Measurements from ENCODE around the gene SPATS1. TPM values are rescaled to one million over a fixed set of nuclear protein-coding genes. Genes with fewer than 3 reads are reported as not detected.

Gene SPATS1, protein sequence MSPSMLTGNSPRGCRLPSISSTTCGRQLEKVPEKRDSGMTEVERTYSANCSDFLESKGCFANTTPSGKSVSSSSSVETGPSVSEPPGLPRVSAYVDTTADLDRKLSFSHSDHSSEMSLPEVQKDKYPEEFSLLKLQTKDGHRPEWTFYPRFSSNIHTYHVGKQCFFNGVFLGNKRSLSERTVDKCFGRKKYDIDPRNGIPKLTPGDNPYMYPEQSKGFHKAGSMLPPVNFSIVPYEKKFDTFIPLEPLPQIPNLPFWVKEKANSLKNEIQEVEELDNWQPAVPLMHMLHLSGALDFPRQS
- total RNA-seq: not detected

GRCh38 chr6:44342489-44342888 is at the start of gene SPATS1:
SPATS1 (plus strand) TSS chr6:44342650; CDS start chr6:44343096, 446 bp downstream.
- no peaks in the 10 kb centered on the region for H3K4me1 Mint-ChIP-seq (ENCODE audit: low read depth)
- DNase-seq: no peak
- ATAC-seq: no peak
- H3K9me3 Mint-ChIP-seq: no peaks in the 10 kb centered on the region
- no peak within 1 kb of the TSS for H3K4me3 Mint-ChIP-seq
- no peaks in the 10 kb centered on the region for H3K36me3 Mint-ChIP-seq (ENCODE audit: insufficient read depth)
- peaks cover 57% of the 10 kb centered on the region for H3K27me3 Mint-ChIP-seq (ENCODE audit: low read depth)

GRCh38 chr6:44292661-44293365 is 49.6 kb upstream of the SPATS1 start:
- H3K9me3 Mint-ChIP-seq: no peaks in the 10 kb centered on the region
- DNase-seq (no peak), ATAC-seq (no peak)
- H3K4me3 Mint-ChIP-seq: no peak overlapping the region
- peaks cover 6% of the 10 kb centered on the region for H3K4me1 Mint-ChIP-seq (ENCODE audit: low read depth)
- H3K27me3 Mint-ChIP-seq (ENCODE audit: low read depth): peaks cover 69% of the 10 kb centered on the region
- no peaks in the 10 kb centered on the region for H3K36me3 Mint-ChIP-seq (ENCODE audit: insufficient read depth)

DNA sequence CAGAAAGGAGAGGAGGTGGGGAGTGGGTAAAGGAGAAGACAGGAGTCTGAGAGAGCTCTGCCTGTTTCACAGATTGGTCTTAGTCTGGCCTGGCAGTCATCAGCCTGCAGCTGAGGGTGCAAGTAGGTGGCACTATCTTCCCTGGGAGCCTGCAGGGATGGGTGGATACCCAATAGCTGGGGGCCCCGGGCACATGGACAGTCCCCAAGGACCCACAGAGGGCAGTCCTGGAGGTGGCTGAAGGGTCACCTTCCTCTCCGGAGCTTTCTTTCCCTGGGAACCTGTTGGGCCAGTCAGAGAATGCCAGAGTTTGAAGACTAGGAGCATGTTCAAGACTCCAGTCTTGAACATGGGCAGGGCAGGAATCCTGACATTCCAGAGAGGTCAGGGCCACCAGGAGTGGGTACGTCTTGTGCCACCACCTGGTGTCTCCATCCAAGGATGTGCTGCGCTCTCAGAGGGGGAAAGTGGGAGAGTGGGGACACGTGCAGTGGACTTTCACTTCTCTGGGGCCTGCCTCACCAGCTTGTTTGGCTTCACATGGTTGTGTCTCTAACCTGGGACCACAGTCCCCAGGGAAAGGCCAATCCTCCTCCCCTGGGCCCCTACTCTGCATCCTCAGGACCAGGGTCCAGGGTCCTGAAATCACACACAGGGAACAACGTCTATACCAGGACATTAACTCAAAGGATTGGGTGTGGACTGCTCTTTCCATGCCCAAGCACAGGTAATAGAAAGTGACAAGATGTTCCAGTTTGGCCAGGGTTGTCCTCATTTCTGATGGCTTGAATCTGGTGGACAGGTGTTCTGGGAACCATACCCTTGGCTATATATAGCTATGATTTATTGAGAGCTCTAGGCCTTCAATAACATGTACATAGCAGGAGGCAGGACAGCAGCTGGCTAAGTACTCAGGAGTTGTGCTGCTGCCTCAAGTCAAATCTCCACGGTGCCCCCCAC is 47.3 kb upstream of the SPATS1 start:
- Mint-ChIP-seq H3K36me3 (ENCODE audit: insufficient read depth) (peaks cover under 1% of the 10 kb centered on the region), H3K27me3 (ENCODE audit: low read depth) (peaks cover 56% of the 10 kb centered on the region), H3K9me3 (no peaks in the 10 kb centered on the region), H3K4me3 (no peak overlapping the region), H3K4me1 (ENCODE audit: low read depth) (peaks cover 10% of the 10 kb centered on the region)
- ATAC-seq (no peak), DNase-seq (no peak)

GRCh38 chr6:44297063-44298038 is 45.1 kb upstream of the SPATS1 start:
- Mint-ChIP-seq H3K27me3 (ENCODE audit: low read depth) (peaks cover 38% of the 10 kb centered on the region), H3K4me1 (ENCODE audit: low read depth) (peaks cover 10% of the 10 kb centered on the region), H3K9me3 (no peaks in the 10 kb centered on the region), H3K4me3 (peak overlapping the region; percentile 46), H3K36me3 (ENCODE audit: insufficient read depth) (peaks cover 17% of the 10 kb centered on the region)
- DNase-seq: peak; percentile 34
- peak; percentile 87 to 89 for ATAC-seq

DNA sequence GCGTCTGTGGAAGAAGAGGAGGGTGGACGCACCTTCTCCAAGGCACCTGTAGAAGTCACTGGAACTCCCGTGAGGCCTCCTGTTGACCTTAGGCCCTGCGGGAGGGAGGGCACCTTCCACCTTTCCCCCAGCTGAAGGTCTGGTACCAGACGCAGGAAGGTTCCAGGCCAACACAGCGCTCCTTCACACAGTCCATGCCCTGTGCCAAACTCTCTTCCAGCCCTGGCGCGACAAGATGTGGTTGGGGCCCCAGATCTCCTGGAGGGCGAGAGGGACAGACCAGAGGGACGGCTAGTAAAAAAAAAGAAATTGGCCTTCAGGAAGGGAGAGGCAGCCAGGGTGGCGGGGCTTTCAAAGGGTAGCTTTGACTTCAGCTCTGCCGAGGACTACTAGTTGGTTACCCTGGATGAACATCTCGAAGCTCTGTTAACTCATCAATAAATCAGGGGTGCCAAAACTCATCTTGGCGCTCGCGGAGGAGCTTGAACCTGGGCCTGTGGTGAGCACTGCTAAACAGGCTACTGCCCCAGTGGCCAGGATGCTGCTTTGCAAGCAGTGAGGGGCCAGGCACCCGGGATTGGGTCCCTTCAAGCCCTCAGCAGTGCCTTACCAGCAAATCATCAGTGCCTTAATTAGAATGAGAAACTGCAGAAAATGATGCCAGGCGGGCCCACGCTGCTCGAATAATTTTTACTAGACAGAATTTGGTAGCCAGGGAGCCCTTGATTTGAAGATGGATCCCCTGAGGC is 44.2 kb upstream of the SPATS1 start:
- H3K4me3 Mint-ChIP-seq: peak overlapping the region; percentile 43
- no peak for DNase-seq
- ATAC-seq: no peak
- no peaks in the 10 kb centered on the region for H3K9me3 Mint-ChIP-seq
- H3K36me3 Mint-ChIP-seq (ENCODE audit: insufficient read depth): peaks cover 17% of the 10 kb centered on the region
- H3K4me1 Mint-ChIP-seq (ENCODE audit: low read depth): peaks cover 10% of the 10 kb centered on the region
- H3K27me3 Mint-ChIP-seq (ENCODE audit: low read depth): peaks cover 34% of the 10 kb centered on the region

GRCh38 chr6:44298864-44299263 is 43.6 kb upstream of the SPATS1 start:
- H3K4me3 Mint-ChIP-seq: no peak overlapping the region
- H3K9me3 Mint-ChIP-seq: no peaks in the 10 kb centered on the region
- DNase-seq: no peak
- peaks cover 28% of the 10 kb centered on the region for H3K27me3 Mint-ChIP-seq (ENCODE audit: low read depth)
- ATAC-seq: no peak
- peaks cover 10% of the 10 kb centered on the region for H3K4me1 Mint-ChIP-seq (ENCODE audit: low read depth)
- peaks cover 22% of the 10 kb centered on the region for H3K36me3 Mint-ChIP-seq (ENCODE audit: insufficient read depth)

- no peak for ATAC-seq
- Mint-ChIP-seq H3K4me3 (no peak overlapping the region), H3K9me3 (no peaks in the 10 kb centered on the region), H3K36me3 (ENCODE audit: insufficient read depth) (peaks cover 24% of the 10 kb centered on the region), H3K4me1 (ENCODE audit: low read depth) (peaks cover 10% of the 10 kb centered on the region), H3K27me3 (ENCODE audit: low read depth) (peaks cover 16% of the 10 kb centered on the region)
- DNase-seq: no peak
Measured at GRCh38 chr6:44300292-44300823, 42.1 kb upstream of the SPATS1 start.

DNA sequence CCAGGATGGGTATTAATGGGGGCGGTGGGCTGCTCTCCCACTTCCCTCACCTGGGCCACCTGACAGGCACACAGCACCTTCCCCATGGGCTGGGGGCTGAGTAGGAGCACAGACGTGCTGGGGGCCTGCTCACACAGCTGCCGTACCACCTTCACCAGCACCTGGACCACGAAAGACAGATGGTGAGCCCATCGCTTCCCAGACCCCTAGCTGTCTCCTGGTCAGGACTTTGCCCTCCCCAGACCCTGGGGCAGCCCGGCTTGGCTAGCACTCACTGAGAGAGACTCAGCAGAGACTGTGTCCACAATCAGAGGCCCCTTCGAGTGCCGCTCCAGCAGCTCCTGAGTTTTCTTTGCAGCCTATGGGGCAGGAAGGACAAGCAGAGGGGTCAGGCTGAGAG is 41.3 kb upstream of the SPATS1 start:
- H3K36me3 Mint-ChIP-seq (ENCODE audit: insufficient read depth): peaks cover 30% of the 10 kb centered on the region
- peaks cover 11% of the 10 kb centered on the region for H3K27me3 Mint-ChIP-seq (ENCODE audit: low read depth)
- no peak for ATAC-seq
- no peaks in the 10 kb centered on the region for H3K9me3 Mint-ChIP-seq
- DNase-seq: no peak
- no peak overlapping the region for H3K4me3 Mint-ChIP-seq
- H3K4me1 Mint-ChIP-seq (ENCODE audit: low read depth): peaks cover 10% of the 10 kb centered on the region

- peaks cover 2% of the 10 kb centered on the region for H3K27me3 Mint-ChIP-seq (ENCODE audit: low read depth)
- no peak for ATAC-seq
- no peak for DNase-seq
- H3K9me3 Mint-ChIP-seq: no peaks in the 10 kb centered on the region
- H3K4me1 Mint-ChIP-seq (ENCODE audit: low read depth): peaks cover 8% of the 10 kb centered on the region
- peaks cover 30% of the 10 kb centered on the region for H3K36me3 Mint-ChIP-seq (ENCODE audit: insufficient read depth)
- H3K4me3 Mint-ChIP-seq: no peak overlapping the region
Measured at GRCh38 chr6:44301782-44302564, 40.5 kb upstream of the SPATS1 start.

GRCh38 chr6:44302856-44303255 is 39.6 kb upstream of the SPATS1 start:
- H3K4me1 Mint-ChIP-seq (ENCODE audit: low read depth): peaks cover 4% of the 10 kb centered on the region
- ATAC-seq: no peak
- H3K36me3 Mint-ChIP-seq (ENCODE audit: insufficient read depth): peaks cover 33% of the 10 kb centered on the region

GRCh38 chr6:44303842-44304241 is 38.6 kb upstream of the SPATS1 start:
- Mint-ChIP-seq H3K4me1 (ENCODE audit: low read depth) (no peaks in the 10 kb centered on the region), H3K4me3 (no peak overlapping the region), H3K27me3 (ENCODE audit: low read depth) (no peaks in the 10 kb centered on the region), H3K36me3 (ENCODE audit: insufficient read depth) (peaks cover 38% of the 10 kb centered on the region), H3K9me3 (no peaks in the 10 kb centered on the region)
- ATAC-seq (no peak), DNase-seq (no peak)

More at GRCh38 chr6:44302856-44303255, 39.6 kb upstream of the SPATS1 start:
- Mint-ChIP-seq H3K27me3 (ENCODE audit: low read depth) (no peaks in the 10 kb centered on the region), H3K4me3 (no peak overlapping the region), H3K9me3 (no peaks in the 10 kb centered on the region)
- no peak for DNase-seq
